Measurements from ENCODE around the gene ULK1. TPM values are rescaled to one million over a fixed set of nuclear protein-coding genes. Genes with fewer than 3 reads are reported as not detected.

ULK1 gene
- total RNA-seq, 4 donors from 2014 or later: 17.5 to 140 (median 28.0) TPM

- in situ Hi-C loops (cut with MboI; ENCODE audit: low pct_ligation_motif_present in 1 of 4, low pct_unique_long_range_greater_than_20kb in 1 of 4, low sequenced_read_pairs in 3 of 4) (no loop called here), intact Hi-C loops (cut with DNase I; ENCODE audit: low total_unique reads) (no loop called here)
- Histone ChIP-seq H3K36me3 (peaks cover 0 to 35% (median 13%) of the 10 kb centered on the region in 4 donors), H3K4me3 (no peak overlapping the region), H3K27ac (no peak overlapping the region), H3K27me3 (no peaks in the 10 kb centered on the region), H3K9me3 (no peaks in the 10 kb centered on the region), H3K4me1 (peaks cover 0 to 10% (median 8%) of the 10 kb centered on the region in 4 donors)
- WGBS, 2 donors (ENCODE audit: low coverage in 1 of 2): 88 to 92% methylated on average over 2 to 23 of the region's 23 CpGs
- DNase-seq: no peak
- TF ChIP-seq POLR2AphosphoS5 (IDR thresholded peaks at IDR 0.05) (no peak), POLR2A (IDR thresholded peaks at IDR 0.05) (no peak), CTCF (IDR thresholded peaks at IDR 0.05) (no peak), EP300 (IDR thresholded peaks at IDR 0.05; ENCODE audit: low read depth) (no peak)
These were observed 16.0 kb downstream of the ULK1 start for GRCh38 chr12:131910302-131911027.

GRCh38 chr12:131911028-131911650, 16.7 kb downstream of the ULK1 start:
- in situ Hi-C loops (cut with MboI; ENCODE audit: low pct_ligation_motif_present in 1 of 4, low pct_unique_long_range_greater_than_20kb in 1 of 4, low sequenced_read_pairs in 3 of 4): no loop called here
- H3K27ac ChIP-seq: no peak overlapping the region
- 94% methylated on average over 16 of the region's 17 CpGs; no CpG with 5 or more reads in 1 of the 2 donors for WGBS, 2 donors (ENCODE audit: low coverage in 1 of 2)
- H3K36me3 ChIP-seq: peaks cover 0 to 40% (median 13%) of the 10 kb centered on the region in 4 donors
- DNase-seq: no peak
- H3K4me3 ChIP-seq: no peak overlapping the region
- H3K27me3 ChIP-seq: no peaks in the 10 kb centered on the region
- H3K4me1 ChIP-seq: peaks cover 0 to 10% (median 8%) of the 10 kb centered on the region in 4 donors
- H3K9me3 ChIP-seq: no peaks in the 10 kb centered on the region
- intact Hi-C loops (cut with DNase I; ENCODE audit: low total_unique reads): no loop called here
- TF ChIP-seq POLR2A (IDR thresholded peaks at IDR 0.05) (no peak), POLR2AphosphoS5 (IDR thresholded peaks at IDR 0.05) (no peak), EP300 (IDR thresholded peaks at IDR 0.05; ENCODE audit: low read depth) (no peak), CTCF (IDR thresholded peaks at IDR 0.05) (no peak)

- H3K4me1 ChIP-seq: peaks cover 0 to 10% (median 8%) of the 10 kb centered on the region in 4 donors
- TF ChIP-seq POLR2A (IDR thresholded peaks at IDR 0.05) (no peak), EP300 (IDR thresholded peaks at IDR 0.05; ENCODE audit: low read depth) (no peak), CTCF (IDR thresholded peaks at IDR 0.05) (no peak), POLR2AphosphoS5 (IDR thresholded peaks at IDR 0.05) (no peak)
- H3K27ac ChIP-seq: peak overlapping the region in 3 of 4 donors; percentile 39 to 44 (median 44)
- no peaks in the 10 kb centered on the region for H3K27me3 ChIP-seq
- WGBS, 2 donors (ENCODE audit: low coverage in 1 of 2): 85% methylated on average over 19 of the region's 22 CpGs; no CpG with 5 or more reads in 1 of the 2 donors
- no peaks in the 10 kb centered on the region for H3K9me3 ChIP-seq
- no peak overlapping the region for H3K4me3 ChIP-seq
- no peak for DNase-seq
- intact Hi-C loops (cut with DNase I; ENCODE audit: low total_unique reads) (no loop called here), in situ Hi-C loops (cut with MboI; ENCODE audit: low pct_ligation_motif_present in 1 of 4, low pct_unique_long_range_greater_than_20kb in 1 of 4, low sequenced_read_pairs in 3 of 4) (no loop called here)
- peaks cover 0 to 47% (median 17%) of the 10 kb centered on the region in 4 donors for H3K36me3 ChIP-seq
These were observed 17.5 kb downstream of the ULK1 start for GRCh38 chr12:131911851-131912477.
